Fibroblast of upper back skin (primary cell): ENCODE measurements around the gene SETBP1.

Source experiments
- DNase-seq: peaks from one replicate; pipeline ENCODE4 v3.0.0-alpha.2; 2013

SETBP1 gene

DNA sequence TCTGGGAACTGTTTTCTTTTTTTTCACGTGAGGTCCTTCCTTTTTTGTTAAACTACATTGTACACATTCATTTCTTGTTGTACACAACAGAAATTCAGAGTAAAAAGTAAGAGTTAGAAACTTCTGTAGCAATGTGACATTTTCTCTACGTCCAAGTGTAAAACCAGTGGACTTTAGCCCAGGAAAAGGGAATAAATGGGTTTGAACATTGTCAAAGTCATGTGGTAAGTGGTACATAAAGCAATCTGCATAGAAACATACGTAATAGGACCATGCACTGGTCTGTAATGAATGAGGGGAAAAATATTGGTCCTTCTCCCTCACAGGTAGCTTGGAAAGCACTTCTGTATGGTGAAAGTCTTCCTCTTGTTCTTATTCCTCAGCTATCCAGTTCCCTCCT lies 421.4 kb downstream of the SETBP1 start:
- DNase-seq = no peak

DNA sequence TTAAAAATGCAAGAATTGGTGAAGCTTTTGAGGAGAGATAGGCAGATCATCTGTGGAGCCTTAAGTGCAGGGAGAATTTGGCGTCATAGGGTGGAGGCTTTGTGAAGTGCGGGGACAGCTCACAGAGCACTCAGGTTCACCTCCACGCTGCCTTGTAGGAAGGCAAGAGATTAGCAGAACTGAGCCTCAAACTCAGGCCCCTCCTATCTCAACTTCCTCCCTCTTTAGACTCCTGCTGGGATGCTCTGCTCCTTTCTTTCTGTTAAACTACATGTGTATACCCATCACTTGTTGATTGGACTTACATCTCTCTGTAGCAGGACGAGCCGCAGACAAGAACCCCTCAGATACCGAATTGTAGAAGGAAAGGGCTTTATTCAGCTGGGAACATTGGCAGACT lies 422.2 kb downstream of the SETBP1 start:
- DNase-seq = no peak

DNA sequence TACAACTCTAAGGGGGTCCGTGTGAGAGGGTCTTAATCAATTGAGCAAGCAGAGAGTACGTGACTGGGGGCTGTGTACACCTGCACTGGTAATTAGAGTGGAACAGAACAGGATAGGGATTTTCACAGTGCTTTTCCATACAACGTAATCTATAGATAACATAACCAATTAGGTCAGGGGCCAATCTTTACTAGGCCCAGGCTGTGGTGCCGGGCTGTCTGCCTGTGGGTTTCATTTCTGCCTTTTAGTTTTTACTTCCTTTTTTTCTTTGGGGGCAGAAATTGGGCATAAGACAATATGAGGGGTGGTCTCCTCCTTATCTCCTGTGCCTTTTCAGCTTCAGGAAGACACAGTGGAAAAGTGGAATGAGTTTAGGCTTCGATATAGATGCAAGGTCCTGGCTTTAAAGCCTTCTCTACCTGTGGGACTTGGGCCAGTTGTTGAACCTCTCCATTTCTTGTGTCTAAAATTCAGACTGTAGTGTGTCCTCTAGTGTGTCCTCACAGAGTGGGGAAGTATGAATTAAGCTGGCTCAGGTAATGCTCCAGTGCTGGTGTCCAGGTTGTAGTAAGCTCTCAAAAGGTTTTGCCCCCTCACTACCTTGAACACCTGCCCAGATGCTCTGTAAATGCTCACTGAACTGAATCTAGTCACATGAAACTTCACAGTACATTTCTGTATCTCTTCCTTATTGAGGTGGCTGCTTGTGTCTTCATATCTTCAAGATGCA lies 422.8 kb downstream of the SETBP1 start:
- no peak for DNase-seq

DNA sequence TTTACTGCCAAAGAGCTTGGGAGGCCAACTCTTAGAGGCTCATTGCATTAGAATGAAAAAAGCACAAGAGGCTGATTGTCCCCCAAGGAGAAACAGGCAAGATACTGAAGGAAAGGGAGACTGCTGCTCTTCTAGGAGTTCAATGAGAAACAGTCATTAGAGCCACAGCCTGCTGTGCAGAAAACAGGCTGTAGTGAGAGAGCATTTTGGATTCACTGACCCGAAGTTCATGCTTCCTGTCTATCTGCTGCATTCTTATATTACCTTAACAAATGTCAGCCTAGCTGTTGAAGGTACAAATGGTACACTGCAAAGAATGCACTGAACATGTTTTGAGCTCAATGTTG lies 423.3 kb downstream of the SETBP1 start:
- no peak for DNase-seq

DNA sequence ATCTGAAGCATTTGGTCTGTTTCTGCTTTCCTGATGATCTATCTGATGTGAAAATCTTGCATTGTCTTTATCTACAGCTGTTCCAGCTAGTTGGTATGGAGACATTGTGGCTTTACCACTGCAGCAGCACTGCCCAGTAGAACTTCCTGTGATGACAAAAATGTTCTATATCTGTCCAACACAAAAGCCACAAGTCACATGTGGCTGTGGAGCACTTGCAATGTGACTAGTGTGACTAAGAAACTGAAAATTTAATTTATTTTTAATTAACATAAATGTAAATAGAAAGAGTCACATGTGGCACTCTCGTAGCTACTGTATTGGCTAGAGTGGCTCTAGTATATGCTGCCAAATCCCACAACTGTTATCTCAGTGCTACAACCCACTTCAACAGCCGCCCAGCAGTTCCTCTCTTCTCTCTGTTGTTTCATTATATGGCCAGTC lies 425.7 kb downstream of the SETBP1 start:
- peak; percentile 61 for DNase-seq

DNA sequence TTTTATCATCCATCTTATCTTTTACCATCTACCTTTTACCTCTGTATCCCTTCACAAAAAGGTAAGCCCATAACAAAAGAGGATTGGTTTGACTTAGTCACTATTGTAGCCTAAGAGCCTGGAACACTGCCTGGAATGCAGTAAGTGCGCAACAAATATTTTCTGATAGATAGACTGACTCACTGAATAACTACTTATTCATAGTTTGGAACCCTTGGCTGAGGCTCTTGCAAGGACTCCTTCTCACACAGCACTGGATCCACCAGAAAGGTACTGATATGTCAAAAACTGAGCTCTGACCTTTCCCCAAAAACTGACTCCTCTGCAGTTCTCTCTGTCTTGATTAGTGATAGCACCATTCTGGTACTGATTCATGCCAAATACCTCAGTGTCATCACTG lies 426.7 kb downstream of the SETBP1 start:
- peak; percentile 74 for DNase-seq

DNA sequence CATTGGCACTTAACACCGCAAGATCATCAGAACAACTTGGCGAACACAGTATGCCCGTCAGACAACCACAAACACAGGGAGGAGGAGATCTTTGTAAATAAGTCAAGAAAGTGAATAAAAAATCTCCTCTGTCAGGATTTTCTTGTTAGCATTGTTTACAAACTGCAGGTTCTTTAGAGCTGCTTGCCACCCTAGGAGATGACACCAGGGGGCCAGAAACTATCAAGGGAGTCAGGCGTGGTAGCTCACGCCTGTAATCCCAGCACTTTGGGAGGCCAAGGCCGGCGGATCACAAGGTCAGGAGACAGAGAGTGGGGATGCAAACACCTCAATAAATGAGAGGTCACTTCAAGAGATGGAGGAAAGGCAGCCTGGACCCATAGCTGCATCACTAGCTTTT lies 428.1 kb downstream of the SETBP1 start:
- no peak for DNase-seq

DNA sequence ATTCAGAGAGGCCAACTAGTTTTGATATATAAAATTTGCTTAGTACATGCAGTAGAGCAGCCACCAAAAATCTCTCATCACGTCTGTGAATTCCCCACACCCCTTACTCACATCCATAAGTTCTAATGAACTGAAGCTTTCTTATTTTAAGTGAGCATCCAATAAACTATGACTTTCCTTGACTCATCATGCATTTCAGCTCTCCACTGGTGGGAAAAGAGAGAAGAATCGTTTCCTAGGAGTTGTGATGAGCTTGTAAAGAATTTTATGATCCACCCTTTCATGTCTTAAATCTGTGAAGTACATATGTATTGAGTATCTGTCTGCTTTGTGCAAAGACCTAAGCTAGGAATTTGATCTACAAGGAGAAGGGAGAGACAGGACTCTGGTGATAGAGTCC lies 428.6 kb downstream of the SETBP1 start:
- no peak for DNase-seq

DNA sequence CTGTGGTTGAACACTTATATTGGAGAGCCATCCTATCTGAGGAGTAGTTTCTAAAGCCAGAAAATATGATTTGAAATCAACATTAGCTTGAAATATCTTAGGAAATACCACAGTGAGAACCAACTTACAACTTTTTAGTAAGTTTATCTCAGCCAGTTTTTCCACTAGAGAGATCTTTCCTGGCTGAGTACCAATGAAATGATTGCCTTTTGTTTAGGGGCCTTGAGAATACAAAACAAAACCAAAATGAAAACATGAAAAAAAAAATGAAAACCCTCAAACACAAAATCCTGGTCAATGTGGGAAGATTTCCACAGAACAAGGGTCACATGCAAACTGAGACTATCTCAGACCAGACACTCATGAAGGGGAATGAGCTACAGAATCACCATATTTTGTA lies 429.0 kb downstream of the SETBP1 start:
- DNase-seq = no peak

DNA sequence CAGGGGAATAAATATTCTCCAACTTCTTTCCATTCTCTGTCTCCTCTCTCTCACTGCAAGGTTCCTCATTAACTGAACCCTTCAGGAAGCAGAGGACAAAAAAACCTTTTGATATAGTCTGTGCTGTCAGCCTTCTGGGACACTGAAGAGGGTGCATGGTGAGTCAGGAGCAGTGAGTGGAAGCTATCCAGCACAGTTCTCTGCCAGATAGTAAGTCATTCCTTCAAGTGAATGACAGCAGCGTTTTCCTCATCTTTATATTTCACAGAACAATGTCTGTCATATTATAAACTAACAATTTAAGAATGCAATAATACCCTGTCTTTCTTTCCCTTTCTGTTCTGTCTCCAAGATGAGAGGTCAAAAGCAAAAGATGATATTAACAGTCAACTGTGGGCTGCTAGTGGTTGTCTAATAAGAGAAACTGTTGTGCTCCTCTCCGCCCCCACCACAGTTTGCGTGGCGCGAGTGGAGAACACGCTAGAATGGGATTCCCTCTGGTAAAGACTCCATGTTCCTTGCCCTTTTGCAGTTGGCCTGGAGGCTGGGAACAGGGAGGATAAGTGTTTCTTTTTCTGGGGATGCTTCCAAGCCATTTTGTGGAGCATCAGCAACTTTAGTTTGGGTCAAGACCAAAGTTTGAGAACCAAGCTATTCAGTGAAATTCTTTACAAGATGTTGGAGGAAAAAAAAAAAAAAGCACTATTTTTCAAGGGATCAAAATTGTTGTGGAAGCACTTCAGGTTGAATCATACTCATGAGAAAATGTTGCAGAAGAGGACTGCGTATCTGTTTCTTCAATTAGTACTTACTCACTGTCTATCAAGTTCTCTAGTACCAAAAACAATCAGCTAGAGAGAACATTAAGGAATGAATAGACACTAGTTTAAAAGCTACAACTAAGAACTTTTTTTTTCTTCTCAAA lies 430.2 kb downstream of the SETBP1 start:
- DNase-seq = peak; percentile 73

DNA sequence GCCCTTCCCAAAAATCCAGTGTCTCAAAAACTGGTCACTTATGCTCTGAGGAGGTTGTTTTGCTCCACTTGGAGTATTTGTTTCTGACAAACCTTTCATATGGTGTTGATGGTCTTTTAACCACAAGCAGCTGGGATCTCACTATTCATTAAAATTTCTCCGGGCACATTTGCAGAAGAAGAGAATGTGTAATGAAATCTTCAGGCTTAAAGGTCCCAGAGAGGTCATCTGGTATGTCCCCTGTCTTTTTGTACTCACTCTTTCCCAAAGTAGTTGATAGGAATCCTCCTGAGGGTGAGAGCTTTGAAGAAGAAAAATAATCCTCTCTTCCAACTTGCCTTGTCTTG lies 430.8 kb downstream of the SETBP1 start:
- peak; percentile 19 for DNase-seq

DNA sequence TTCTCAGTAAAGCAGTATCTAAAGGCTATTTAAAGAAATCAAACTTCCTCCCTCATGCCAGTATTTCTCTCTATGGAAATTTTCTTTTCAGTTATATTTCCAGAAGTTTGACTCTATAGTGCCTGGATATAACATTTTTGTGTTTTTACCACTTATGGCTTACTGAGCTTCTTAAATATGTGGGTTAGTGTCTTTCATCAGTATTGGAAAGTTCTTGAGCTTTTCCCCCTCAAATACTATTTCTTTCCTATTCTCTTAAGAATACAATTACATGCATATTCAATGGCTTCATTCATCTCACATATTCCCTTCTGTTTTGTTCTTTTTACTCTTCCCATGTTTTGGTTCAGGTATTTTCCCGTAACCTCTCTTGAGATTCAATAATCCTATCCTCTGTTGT lies 432.0 kb downstream of the SETBP1 start:
- DNase-seq = no peak

DNA sequence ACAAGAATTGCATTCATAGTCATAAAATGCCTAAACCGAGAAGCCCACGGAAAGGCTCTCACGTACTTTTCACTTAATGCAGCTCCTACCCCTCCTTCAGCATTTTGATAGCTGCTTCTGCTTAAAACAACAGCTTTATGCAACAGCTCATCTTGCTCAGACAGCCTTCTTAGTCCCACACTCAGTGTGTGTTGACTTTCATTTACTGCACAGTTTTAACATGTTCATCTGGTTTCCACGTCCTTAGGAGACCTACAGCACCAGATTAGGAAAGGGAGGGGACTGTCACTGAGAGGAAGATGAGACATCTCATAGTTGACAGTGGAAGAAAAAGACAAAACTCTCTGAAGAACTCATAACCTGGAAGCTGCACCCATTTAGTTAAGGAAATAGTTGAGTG lies 435.4 kb downstream of the SETBP1 start:
- DNase-seq = no peak
